MM.1S (cell line): ENCODE measurements around the gene RGS13.

ENCODE experiments used
- DNase-seq: peaks from one replicate; pipeline ENCODE4 v3.0.0-alpha.2; 2015
- H2AFZ ChIP-seq: fragments of 300-600 bp; sonication (generic); 2 replicates; pipeline ENCODE4 v1.6.0; 2016; ENCODE audit warnings: antibody characterized with exemption, low read length
- H3F3A ChIP-seq: fragments of 300-600 bp; sonication (generic); 2 replicates; pipeline ENCODE4 v1.6.1; 2016; ENCODE audit warnings: mild to moderate bottlenecking, antibody characterized with exemption, low read length, moderate library complexity, mixed read lengths; ENCODE audit not compliant: insufficient read depth
- H3K27ac ChIP-seq: fragments of 300-600 bp; sonication (generic); 2 replicates; pipeline ENCODE4 v1.5.1; 2016; ENCODE audit warnings: mild to moderate bottlenecking, low read length
- H3K27me3 ChIP-seq: fragments of 300-600 bp; sonication (generic); replicated peaks from 2 replicates; pipeline ENCODE4 v1.6.0; 2016; ENCODE audit warnings: low read length; ENCODE audit not compliant: insufficient read depth
- H3K36me3 ChIP-seq: fragments of 300-600 bp; sonication (generic); replicated peaks from 2 replicates; pipeline ENCODE4 v1.6.1; 2016; ENCODE audit warnings: mild to moderate bottlenecking, low read length, mixed read lengths; ENCODE audit not compliant: insufficient read depth
- H3K4me1 ChIP-seq: fragments of 300-600 bp; sonication (generic); 2 replicates; pipeline ENCODE4 v1.6.1; 2016; ENCODE audit warnings: low read length, mixed read lengths
- H3K4me2 ChIP-seq: fragments of 300-600 bp; sonication (generic); 2 replicates; pipeline ENCODE4 v1.6.0; 2016; ENCODE audit warnings: low read depth, low read length
- H3K4me3 ChIP-seq: fragments of 300-600 bp; sonication (generic); 2 replicates; pipeline ENCODE4 v1.5.1; 2016; ENCODE audit warnings: low read length, mixed read lengths
- H3K79me2 ChIP-seq: fragments of 300-600 bp; sonication (generic); 2 replicates; pipeline ENCODE4 v1.6.1; 2016; ENCODE audit warnings: mixed run types, low read length, mixed read lengths
- H3K9ac ChIP-seq: fragments of 300-600 bp; sonication (generic); 2 replicates; pipeline ENCODE4 v1.6.1; 2016; ENCODE audit warnings: low read length, mixed read lengths
- H3K9me2 ChIP-seq: fragments of 300-600 bp; sonication (generic); replicated peaks from 2 replicates; pipeline ENCODE4 v1.6.1; 2016; ENCODE audit warnings: mild to moderate bottlenecking, low read length, mixed read lengths; ENCODE audit not compliant: insufficient read depth
- H3K9me3 ChIP-seq: fragments of 300-600 bp; sonication (generic); replicated peaks from 2 replicates; pipeline ENCODE4 v1.6.1; 2016; ENCODE audit warnings: mild to moderate bottlenecking, low read length, mixed read lengths; ENCODE audit not compliant: insufficient read depth
- H4K20me1 ChIP-seq: fragments of 300-600 bp; sonication (generic); 2 replicates; pipeline ENCODE4 v1.6.1; 2016; ENCODE audit warnings: mild to moderate bottlenecking, low read length, moderate library complexity, mixed read lengths; ENCODE audit not compliant: insufficient read depth
- EZH2 ChIP-seq: fragments of 300-600 bp; sonication (generic); optimal IDR thresholded peaks from 2 replicates; pipeline ENCODE3; 2017; ENCODE audit warnings: low read depth, mild to moderate bottlenecking, antibody characterized with exemption, low read length, mixed read lengths
- EZH2phosphoT487 ChIP-seq: fragments of 300-600 bp; sonication (generic); IDR thresholded peaks from 2 replicates; pipeline ENCODE4 v1.6.1; 2018; ENCODE audit warnings: antibody characterized with exemption, low read length
- TF ChIP-seq, protein P1 (sequence below): fragments of 300-600 bp; sonication (generic); IDR thresholded peaks from 2 replicates; pipeline ENCODE4 v1.5.1; 2016; ENCODE audit warnings: antibody characterized with exemption, low read length, mixed read lengths

Gene RGS13

DNA sequence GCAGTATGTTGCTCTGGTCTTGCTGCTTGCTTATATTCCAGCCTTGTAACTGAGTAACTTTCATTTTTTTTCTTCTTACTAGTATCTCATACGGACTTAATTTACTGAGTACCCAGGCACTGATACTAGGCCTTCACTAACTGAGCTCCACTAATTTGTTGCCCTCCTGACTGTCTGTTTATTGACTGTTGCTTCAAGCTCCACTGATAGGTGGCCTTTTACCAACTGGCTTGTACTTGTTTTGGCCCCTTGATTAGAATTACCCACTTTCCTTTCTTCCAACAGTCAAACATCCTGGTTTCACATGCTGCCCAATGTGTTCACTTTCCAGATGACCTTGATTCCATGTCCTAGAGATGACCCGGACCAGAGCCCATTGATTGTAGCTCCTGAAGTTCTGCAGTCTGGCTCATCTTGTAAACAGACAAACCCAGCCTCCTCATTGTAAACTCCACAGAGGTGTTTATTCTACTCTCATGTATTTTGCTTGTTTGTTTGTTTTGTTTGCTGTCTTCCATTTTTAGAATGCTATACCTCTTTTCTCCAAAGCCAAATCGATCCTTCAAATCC is 32.6 kb upstream of the RGS13 start:
- Histone ChIP-seq H4K20me1 (no peaks in the 10 kb centered on the region), H3K27ac (no peak overlapping the region), H3K9me2 (no peaks in the 10 kb centered on the region), H3K4me3 (no peak overlapping the region), H3K9me3 (no peaks in the 10 kb centered on the region), H3K36me3 (no peaks in the 10 kb centered on the region), H3K27me3 (no peaks in the 10 kb centered on the region), H3K9ac (no peak overlapping the region), H3K79me2 (no peaks in the 10 kb centered on the region), H3K4me2 (peak overlapping the region; percentile 2; the same call in 1 of the 2 replicates), H3K4me1 (peaks cover 83% of the 10 kb centered on the region), H3F3A (peaks cover 15% of the 10 kb centered on the region), H2AFZ (peak overlapping the region; percentile 23; the same call in 1 of the 2 replicates)
- TF ChIP-seq EZH2 (no peak), EZH2phosphoT487 (no peak)
- TF ChIP-seq, protein P1, sequence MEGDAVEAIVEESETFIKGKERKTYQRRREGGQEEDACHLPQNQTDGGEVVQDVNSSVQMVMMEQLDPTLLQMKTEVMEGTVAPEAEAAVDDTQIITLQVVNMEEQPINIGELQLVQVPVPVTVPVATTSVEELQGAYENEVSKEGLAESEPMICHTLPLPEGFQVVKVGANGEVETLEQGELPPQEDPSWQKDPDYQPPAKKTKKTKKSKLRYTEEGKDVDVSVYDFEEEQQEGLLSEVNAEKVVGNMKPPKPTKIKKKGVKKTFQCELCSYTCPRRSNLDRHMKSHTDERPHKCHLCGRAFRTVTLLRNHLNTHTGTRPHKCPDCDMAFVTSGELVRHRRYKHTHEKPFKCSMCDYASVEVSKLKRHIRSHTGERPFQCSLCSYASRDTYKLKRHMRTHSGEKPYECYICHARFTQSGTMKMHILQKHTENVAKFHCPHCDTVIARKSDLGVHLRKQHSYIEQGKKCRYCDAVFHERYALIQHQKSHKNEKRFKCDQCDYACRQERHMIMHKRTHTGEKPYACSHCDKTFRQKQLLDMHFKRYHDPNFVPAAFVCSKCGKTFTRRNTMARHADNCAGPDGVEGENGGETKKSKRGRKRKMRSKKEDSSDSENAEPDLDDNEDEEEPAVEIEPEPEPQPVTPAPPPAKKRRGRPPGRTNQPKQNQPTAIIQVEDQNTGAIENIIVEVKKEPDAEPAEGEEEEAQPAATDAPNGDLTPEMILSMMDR: no peak
- no peak for DNase-seq

- H3K79me2 ChIP-seq: no peaks in the 10 kb centered on the region
- peak; percentile 97 for DNase-seq
- peak overlapping the region; percentile 87 for H3K27ac ChIP-seq
- H3K36me3 ChIP-seq: no peaks in the 10 kb centered on the region
- H3K9me3 ChIP-seq: no peaks in the 10 kb centered on the region
- no peaks in the 10 kb centered on the region for H3K9me2 ChIP-seq
- H3K4me2 ChIP-seq: peak overlapping the region; percentile 42
- H4K20me1 ChIP-seq: no peaks in the 10 kb centered on the region
- H3K4me3 ChIP-seq: no peak overlapping the region; the same call in 1 of the 2 replicates
- no peak overlapping the region for H2AFZ ChIP-seq
- TF ChIP-seq, protein P1: no peak
- TF ChIP-seq EZH2: no peak
- TF ChIP-seq EZH2phosphoT487: no peak
- H3K9ac ChIP-seq: peak overlapping the region; percentile 45
- H3F3A ChIP-seq: peaks cover 23% of the 10 kb centered on the region
- H3K4me1 ChIP-seq: peaks cover 81% of the 10 kb centered on the region
- H3K27me3 ChIP-seq: no peaks in the 10 kb centered on the region
Measured at GRCh38 chr1:192604979-192605620, 30.8 kb upstream of the RGS13 start.

DNA sequence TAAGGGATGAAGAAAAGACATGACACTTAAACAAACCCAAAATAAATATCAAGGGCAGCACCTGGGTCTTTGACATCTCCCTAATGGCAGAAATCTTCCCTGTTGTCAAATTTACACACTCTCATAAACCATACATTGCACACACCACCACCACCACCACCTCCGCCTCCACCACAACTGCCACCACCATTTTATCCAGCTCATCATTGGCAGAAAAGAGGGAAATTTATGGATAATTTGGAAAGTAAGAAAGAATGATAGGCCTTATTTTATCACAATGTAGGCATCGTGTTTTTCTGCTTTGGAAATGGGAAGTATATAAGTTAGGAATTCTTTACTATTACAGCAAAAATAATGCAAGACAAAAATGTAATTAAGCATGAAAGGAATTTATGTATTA is 27.3 kb upstream of the RGS13 start:
- Histone ChIP-seq H3K4me3 (0 out of 2 replicates have a peak overlapping the region, but pooled peaks have one; percentile 2), H4K20me1 (no peaks in the 10 kb centered on the region), H3K79me2 (no peaks in the 10 kb centered on the region), H2AFZ (no peak overlapping the region), H3K27me3 (no peaks in the 10 kb centered on the region), H3K9me2 (no peaks in the 10 kb centered on the region), H3K4me2 (peak overlapping the region; percentile 48), H3K9me3 (no peaks in the 10 kb centered on the region), H3K36me3 (no peaks in the 10 kb centered on the region), H3K27ac (peak overlapping the region; percentile 68), H3K9ac (peak overlapping the region; percentile 40; the same call in 1 of the 2 replicates), H3F3A (peaks cover 25% of the 10 kb centered on the region), H3K4me1 (peaks cover 52% of the 10 kb centered on the region)
- TF ChIP-seq, protein P1: no peak
- TF ChIP-seq EZH2 (no peak), EZH2phosphoT487 (no peak)
- DNase-seq: no peak
